Fibroblast of skin of back (primary cell): ENCODE results near the gene FABP6.

ENCODE experiments used
- DNase-seq: peaks from one replicate; pipeline ENCODE4 v3.0.0-alpha.2; 2013

FABP6 gene

GRCh38 chr5:160262151-160263074 is 33.1 kb downstream of the FABP6 start:
- DNase-seq: peak; percentile 44

- no peak for DNase-seq
Observed at GRCh38 chr5:160263326-160263855, 34.1 kb downstream of the FABP6 start.

- DNase-seq: no peak
Observed at GRCh38 chr5:160266044-160266443, 36.7 kb downstream of the FABP6 start.

GRCh38 chr5:160266752-160267345 is 37.5 kb downstream of the FABP6 start:
- no peak for DNase-seq

- no peak for DNase-seq
Observed at GRCh38 chr5:160268121-160268520, 38.8 kb downstream of the FABP6 start.

- peak; percentile 13 for DNase-seq
Observed at GRCh38 chr5:160269017-160269416, 39.7 kb downstream of the FABP6 start.

GRCh38 chr5:160270704-160271103 is 41.4 kb downstream of the FABP6 start:
- DNase-seq: no peak

GRCh38 chr5:160271396-160271795 is 42.1 kb downstream of the FABP6 start:
- DNase-seq: peak; percentile 11

GRCh38 chr5:160271836-160272235 is 42.5 kb downstream of the FABP6 start:
- no peak for DNase-seq

GRCh38 chr5:160272264-160272663 is 43.0 kb downstream of the FABP6 start:
- DNase-seq: no peak

- DNase-seq: no peak
Observed at GRCh38 chr5:160272889-160273288, 43.6 kb downstream of the FABP6 start.

- DNase-seq: no peak
Observed at GRCh38 chr5:160274483-160274931, 45.2 kb downstream of the FABP6 start.

- no peak for DNase-seq
Observed at GRCh38 chr5:160278343-160278742, 49.0 kb downstream of the FABP6 start.

- DNase-seq: no peak
Observed at GRCh38 chr5:160280384-160281095, 51.2 kb downstream of the FABP6 start.

- DNase-seq: no peak
Observed at GRCh38 chr5:160281275-160281674, 52.0 kb downstream of the FABP6 start.

- DNase-seq: no peak
Observed at GRCh38 chr5:160284291-160284873, 55.1 kb downstream of the FABP6 start.

GRCh38 chr5:160285316-160285715 is 56.0 kb downstream of the FABP6 start:
- no peak for DNase-seq

- DNase-seq: no peak
Observed at GRCh38 chr5:160286947-160287346, 57.6 kb downstream of the FABP6 start.

GRCh38 chr5:160287378-160288051 is 58.2 kb downstream of the FABP6 start:
- no peak for DNase-seq
